Dendritic cell treated with granulocyte-macrophage colony-stimulating factor and Interleukin-4, amounts not matched to agents 40 ng/mL and 50 ng/mL, for 4 days (primary cell): ENCODE measurements around the gene RANBP2.
"Not testable (repeated sequence)": the region's sequence is repeated elsewhere in the genome, so short reads cannot be mapped to it uniquely, and the experiment has no call there.

Experiments
- H3K27ac Mint-ChIP-seq: one replicate; pipeline ENCODE4 v1.8.0; 2022; ENCODE audit warnings: mild to moderate bottlenecking, mixed read lengths
- H3K27me3 Mint-ChIP-seq: one replicate; pipeline ENCODE4 v1.8.0; 2022; ENCODE audit warnings: mild to moderate bottlenecking, mixed read lengths
- H3K36me3 Mint-ChIP-seq: one replicate; pipeline ENCODE4 v1.8.0; 2022; ENCODE audit warnings: low read depth, mixed read lengths
- H3K4me1 Mint-ChIP-seq: one replicate; pipeline ENCODE4 v1.8.0; 2022; ENCODE audit warnings: low read depth, mixed read lengths
- H3K4me3 Mint-ChIP-seq: one replicate; pipeline ENCODE4 v1.8.0; 2022; ENCODE audit warnings: mild to moderate bottlenecking, moderate library complexity, mixed read lengths
- H3K9me3 Mint-ChIP-seq: one replicate; pipeline ENCODE4 v1.8.0; 2022; ENCODE audit warnings: mixed read lengths
- intact Hi-C: fragments of 100-400 bp; cut with micrococcal nuclease; formaldehyde crosslinking; loops from one replicate; pipeline ENCODE4 v1.15.0; 2022

RANBP2 gene

DNA sequence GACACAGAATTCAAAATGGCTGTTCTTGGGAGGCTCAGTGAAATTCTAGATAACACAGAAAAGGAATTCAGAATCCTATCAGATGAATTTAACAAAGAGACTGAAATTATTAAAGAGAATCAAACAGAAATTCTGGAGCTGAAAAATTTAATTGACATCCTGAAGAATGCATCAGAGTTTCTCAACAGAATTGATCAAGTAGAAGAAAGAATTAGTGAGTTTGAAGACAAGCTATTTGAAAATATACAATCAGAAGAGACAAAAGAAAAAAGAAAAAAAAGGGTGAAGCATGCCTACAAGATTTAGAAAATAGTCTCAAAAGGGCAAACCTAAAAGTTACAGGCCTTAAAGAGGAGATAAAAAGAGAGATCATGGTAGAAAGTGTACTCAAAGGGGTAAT, 12.0 kb upstream of the RANBP2 start:
- Mint-ChIP-seq H3K9me3 (no peaks in the 10 kb centered on the region), H3K36me3 (no peaks in the 10 kb centered on the region), H3K4me3 (no peak overlapping the region), H3K27ac (no peak overlapping the region), H3K4me1 (no peaks in the 10 kb centered on the region), H3K27me3 (no peaks in the 10 kb centered on the region)
- intact Hi-C loops: no loop called here

DNA sequence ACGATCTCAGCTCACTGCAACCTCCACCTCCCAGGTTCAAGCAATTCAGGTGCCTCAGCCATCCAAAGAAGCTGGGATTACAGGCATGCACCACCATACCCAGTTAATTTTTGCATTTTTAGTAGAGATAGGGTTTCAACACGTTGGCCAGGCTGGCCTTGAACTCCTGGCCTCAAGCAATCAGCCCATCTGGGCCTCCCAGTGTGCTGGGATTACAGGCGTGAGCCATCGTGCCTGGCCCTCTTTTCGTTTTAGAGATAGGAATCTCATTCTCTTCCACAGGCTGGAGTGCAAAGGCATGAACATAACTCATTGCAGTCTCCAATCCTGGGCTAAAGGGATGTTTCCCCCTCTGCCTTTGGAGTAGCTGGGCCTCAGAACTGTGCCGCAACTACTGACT, 2.3 kb upstream of the RANBP2 start:
- not testable (repeated sequence) for H3K27me3 Mint-ChIP-seq, H3K36me3 Mint-ChIP-seq, H3K9me3 Mint-ChIP-seq, H3K27ac Mint-ChIP-seq, H3K4me3 Mint-ChIP-seq
- intact Hi-C loops: loop anchor here (10.0 kb wide), 1 partner anchor 92 kb away; no protein-coding TSS in a partner anchor
- peaks cover 15% of the 10 kb centered on the region for H3K4me1 Mint-ChIP-seq

DNA sequence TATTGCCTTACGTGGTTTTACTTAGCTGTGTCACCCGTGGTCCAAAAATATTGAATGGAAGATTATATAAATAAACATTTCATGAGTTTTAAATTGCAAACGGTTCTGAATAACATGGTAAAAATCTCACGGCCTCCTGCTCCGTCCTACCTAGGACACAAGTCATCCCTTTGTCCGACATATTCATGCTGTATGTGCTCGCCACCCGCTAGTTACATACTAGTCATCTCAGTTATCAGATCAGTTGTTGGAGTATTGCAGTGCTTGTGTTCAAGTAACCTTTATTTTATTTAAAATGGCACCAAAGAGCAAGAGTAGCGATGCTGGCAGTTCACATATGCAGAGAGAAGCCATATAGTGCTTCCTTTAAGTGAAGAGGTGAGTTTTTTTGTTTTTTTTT, 6.8 kb downstream of the RANBP2 start:
- peaks cover 36% of the 10 kb centered on the region for H3K4me1 Mint-ChIP-seq

DNA sequence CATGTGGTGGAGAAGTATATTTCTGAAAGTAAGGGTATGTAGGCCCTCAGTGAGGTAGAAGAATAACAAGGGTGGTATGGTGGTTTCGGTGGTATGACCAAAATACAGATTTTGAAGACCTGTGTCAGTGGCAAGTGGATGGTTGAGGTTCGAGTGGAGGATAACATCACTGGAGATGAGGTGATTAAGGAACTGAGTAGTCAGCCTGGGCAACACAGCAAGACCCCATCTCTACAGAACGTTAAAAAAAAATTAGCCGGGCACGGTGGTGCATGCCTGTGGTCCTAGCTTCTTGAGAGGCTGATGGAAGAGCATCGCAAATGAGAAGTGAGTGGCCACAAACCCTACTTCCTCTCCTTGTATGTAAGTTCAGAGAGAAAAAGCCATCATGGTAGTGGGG, 15.4 kb downstream of the RANBP2 start:
- intact Hi-C loops, H3K27ac Mint-ChIP-seq, H3K4me1 Mint-ChIP-seq, H3K27me3 Mint-ChIP-seq, H3K4me3 Mint-ChIP-seq, H3K9me3 Mint-ChIP-seq: not testable (repeated sequence)
- H3K36me3 Mint-ChIP-seq: peaks cover 52% of the 10 kb centered on the region

More for the DNA sequence above, 6.8 kb downstream of the RANBP2 start:
- H3K27me3 Mint-ChIP-seq, H3K36me3 Mint-ChIP-seq, H3K4me3 Mint-ChIP-seq, intact Hi-C loops, H3K9me3 Mint-ChIP-seq: not testable (repeated sequence)
- peak overlapping the region; percentile 51 for H3K27ac Mint-ChIP-seq

DNA sequence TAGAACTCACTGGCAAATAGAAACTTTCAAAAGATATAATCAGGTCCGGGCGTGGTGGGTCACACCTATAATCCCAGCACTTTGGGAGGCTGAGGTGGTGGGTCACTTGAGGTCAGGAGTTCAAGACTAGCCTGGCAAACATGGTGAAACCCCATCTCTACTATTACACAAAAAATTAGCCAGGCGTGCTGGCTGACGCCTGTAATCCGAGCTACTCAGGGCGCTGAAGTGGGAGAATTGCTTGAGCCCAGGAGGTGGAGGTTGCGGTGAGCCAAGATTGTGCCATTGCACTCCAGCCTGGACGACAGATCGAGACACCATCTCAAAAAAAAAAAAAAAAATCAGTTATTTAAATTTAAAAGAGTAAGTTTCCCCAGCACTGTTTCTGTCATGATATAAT, 38.7 kb downstream of the RANBP2 start:
- H3K9me3 Mint-ChIP-seq, H3K27ac Mint-ChIP-seq, H3K27me3 Mint-ChIP-seq, intact Hi-C loops, H3K4me1 Mint-ChIP-seq, H3K4me3 Mint-ChIP-seq: not testable (repeated sequence)
- peaks cover 68% of the 10 kb centered on the region for H3K36me3 Mint-ChIP-seq

DNA sequence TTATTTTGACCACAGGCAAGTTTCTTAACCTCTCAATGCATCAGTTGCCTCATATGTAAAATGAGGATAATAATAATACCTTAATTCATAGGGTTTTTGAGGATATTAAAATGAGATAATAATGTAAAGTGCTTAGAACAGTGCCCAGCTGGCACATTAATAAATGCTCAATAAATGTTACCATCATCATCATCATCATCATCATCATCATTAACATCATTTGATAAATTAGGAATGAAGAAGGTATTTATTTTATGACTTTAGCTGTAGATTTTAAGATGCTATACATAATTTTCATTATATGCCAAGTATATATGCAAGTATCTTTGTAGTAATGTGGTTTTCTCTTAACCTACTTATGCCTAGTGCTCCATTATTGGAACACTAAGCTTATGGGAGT, 43.3 kb downstream of the RANBP2 start:
- H3K36me3 Mint-ChIP-seq: peaks cover 68% of the 10 kb centered on the region
- intact Hi-C loops: not testable (repeated sequence)

DNA sequence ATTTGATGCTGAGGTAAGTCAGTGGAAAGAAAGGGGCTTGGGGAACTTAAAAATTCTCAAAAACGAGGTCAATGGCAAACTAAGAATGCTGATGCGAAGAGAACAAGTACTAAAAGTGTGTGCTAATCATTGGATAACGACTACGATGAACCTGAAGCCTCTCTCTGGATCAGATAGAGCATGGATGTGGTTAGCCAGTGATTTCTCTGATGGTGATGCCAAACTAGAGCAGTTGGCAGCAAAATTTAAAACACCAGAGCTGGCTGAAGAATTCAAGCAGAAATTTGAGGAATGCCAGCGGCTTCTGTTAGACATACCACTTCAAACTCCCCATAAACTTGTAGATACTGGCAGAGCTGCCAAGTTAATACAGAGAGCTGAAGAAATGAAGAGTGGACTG, 47.4 kb downstream of the RANBP2 start:
- H3K36me3 Mint-ChIP-seq: peaks cover 67% of the 10 kb centered on the region
- H3K4me1 Mint-ChIP-seq, intact Hi-C loops, H3K9me3 Mint-ChIP-seq, H3K27me3 Mint-ChIP-seq, H3K27ac Mint-ChIP-seq, H3K4me3 Mint-ChIP-seq: not testable (repeated sequence)

More for the DNA sequence above, 43.3 kb downstream of the RANBP2 start:
- not testable (repeated sequence) for H3K27me3 Mint-ChIP-seq, H3K27ac Mint-ChIP-seq, H3K4me1 Mint-ChIP-seq, H3K9me3 Mint-ChIP-seq, H3K4me3 Mint-ChIP-seq

DNA sequence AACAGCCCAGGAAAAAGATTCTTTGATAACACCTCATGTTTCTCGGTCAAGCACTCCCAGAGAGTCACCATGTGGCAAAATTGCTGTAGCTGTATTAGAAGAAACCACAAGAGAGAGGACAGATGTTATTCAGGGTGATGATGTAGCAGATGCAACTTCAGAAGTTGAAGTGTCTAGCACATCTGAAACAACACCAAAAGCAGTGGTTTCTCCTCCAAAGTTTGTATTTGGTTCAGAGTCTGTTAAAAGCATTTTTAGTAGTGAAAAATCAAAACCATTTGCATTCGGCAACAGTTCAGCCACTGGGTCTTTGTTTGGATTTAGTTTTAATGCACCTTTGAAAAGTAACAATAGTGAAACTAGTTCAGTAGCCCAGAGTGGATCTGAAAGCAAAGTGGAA, 48.6 kb downstream of the RANBP2 start:
- H3K9me3 Mint-ChIP-seq, intact Hi-C loops, H3K4me1 Mint-ChIP-seq, H3K4me3 Mint-ChIP-seq, H3K27me3 Mint-ChIP-seq, H3K27ac Mint-ChIP-seq: not testable (repeated sequence)
- H3K36me3 Mint-ChIP-seq: peaks cover 73% of the 10 kb centered on the region

DNA sequence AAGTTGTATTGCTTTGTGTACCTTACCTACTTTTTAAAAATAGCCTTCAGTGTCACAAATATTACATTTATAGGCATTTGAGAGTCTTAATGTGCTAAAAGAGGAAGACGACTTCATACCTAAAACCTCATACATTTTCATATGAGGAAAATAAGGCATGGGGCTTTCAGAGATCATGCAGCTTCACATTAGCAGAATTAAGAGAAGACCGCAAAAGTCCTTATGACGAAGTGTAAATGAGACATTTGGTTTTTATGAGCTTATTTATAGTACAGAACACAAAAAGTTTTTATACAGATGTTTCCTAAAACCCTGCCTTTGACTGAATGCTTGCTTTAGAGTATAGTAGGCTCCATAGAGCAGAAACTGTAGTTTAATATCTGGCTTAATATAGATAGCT, 57.2 kb downstream of the RANBP2 start:
- Mint-ChIP-seq H3K4me1 (no peaks in the 10 kb centered on the region), H3K9me3 (no peaks in the 10 kb centered on the region), H3K4me3 (no peak overlapping the region), H3K27me3 (no peaks in the 10 kb centered on the region), H3K27ac (no peak overlapping the region), H3K36me3 (peaks cover 90% of the 10 kb centered on the region)
- intact Hi-C loops: no loop called here

DNA sequence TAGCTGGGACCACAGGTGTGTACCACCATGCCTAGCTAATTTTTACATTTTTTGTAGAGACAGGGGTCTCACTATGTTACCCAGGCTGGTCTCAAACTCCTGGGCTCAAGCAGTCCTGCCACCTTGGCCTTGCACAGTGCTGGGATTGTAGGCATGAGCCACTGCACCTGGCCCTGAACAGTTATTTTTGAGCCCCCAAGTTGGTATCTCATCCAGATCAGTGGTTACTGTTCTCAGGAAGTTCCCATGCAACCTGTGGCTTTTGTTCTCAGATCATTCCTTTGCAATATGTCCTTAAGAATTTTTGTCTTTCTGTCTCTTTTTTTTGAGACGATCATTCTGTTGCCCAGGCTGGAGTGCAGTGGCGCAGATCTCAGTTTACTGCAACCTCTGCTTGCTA, 59.6 kb downstream of the RANBP2 start:
- Mint-ChIP-seq H3K27me3 (no peaks in the 10 kb centered on the region), H3K4me1 (no peaks in the 10 kb centered on the region), H3K27ac (no peak overlapping the region), H3K9me3 (no peaks in the 10 kb centered on the region), H3K4me3 (no peak overlapping the region), H3K36me3 (peaks cover 89% of the 10 kb centered on the region)
- intact Hi-C loops: no loop called here

DNA sequence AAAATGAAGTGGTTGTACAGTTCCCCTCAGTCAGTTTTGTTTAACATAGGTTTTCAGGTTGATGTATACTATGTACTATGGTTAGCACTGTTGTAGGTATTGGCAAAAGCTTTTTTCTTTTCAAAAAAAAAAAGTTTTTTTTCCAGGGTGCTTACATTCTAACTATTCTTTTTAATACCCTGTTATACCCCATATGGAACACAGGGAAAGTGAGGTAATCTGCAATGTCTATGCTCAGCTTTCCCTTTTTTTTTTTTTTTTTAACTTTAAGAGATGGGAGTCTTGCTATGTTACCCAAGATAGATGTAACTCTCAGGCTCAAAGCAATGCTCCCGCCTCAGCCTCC, 66.7 kb downstream of the RANBP2 start:
- H3K4me1 Mint-ChIP-seq: peaks cover 12% of the 10 kb centered on the region
- no peaks in the 10 kb centered on the region for H3K27me3 Mint-ChIP-seq
- H3K4me3 Mint-ChIP-seq: peak overlapping the region; percentile 89
- intact Hi-C loops: no loop called here
- H3K36me3 Mint-ChIP-seq: peaks cover 40% of the 10 kb centered on the region
- H3K9me3 Mint-ChIP-seq: no peaks in the 10 kb centered on the region
- H3K27ac Mint-ChIP-seq: peak overlapping the region; percentile 83

DNA sequence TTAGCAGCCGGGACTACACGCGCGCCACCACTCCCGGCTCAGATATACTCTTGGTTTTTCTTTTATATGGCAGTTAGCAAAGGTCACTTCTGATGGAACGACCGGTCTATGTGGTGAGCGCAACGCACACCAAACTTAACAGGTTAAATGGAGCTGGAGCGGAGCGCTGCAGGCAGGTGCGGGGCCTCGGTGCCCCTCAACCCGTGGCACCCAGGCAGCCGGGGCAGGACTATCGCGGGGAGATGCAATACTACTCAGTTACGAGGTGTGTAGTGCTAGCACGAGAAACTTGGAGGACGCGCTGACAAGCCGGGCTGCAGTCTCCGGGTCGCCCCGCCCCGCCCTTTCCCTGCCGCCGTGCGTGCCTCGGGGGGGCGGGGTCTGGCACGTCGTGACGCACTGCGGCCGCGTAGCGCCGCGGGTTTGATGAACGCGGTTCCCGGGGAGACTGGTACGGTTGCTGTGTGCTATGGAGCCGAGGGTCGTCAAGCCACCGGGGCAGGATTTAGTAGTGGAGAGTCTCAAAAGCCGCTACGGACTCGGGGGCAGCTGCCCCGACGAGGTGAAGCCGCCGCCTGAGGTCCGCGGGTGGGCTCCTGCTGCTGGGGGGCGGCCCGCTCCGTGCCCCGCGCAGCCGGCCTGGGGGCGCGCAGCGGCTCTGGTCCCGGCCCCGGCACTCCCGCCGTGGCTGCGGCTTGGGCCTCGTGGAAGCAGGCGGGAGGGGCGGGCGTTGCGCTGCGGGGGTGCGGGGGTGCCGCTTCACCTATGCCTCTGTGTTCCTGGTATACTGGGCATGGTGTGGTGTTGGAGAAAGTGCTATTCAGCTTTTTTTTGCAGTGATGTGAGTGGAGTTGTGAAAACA, 67.3 kb downstream of the RANBP2 start, which contains the start of gene CCDC138:
CCDC138 (plus strand) TSS at position 418 of the 862 bp plus-strand sequence; CDS start at position 470, 52 bp downstream.
- peaks cover 12% of the 10 kb centered on the region for H3K4me1 Mint-ChIP-seq
- peak within 1 kb of the TSS; percentile 89 for H3K4me3 Mint-ChIP-seq
- H3K27ac Mint-ChIP-seq: peak within 1 kb of the TSS; percentile 83
- no peaks in the 10 kb centered on the region for H3K27me3 Mint-ChIP-seq
- H3K9me3 Mint-ChIP-seq: no peaks in the 10 kb centered on the region
- intact Hi-C loops: no loop called here
- peaks cover 39% of the 10 kb centered on the region for H3K36me3 Mint-ChIP-seq

DNA sequence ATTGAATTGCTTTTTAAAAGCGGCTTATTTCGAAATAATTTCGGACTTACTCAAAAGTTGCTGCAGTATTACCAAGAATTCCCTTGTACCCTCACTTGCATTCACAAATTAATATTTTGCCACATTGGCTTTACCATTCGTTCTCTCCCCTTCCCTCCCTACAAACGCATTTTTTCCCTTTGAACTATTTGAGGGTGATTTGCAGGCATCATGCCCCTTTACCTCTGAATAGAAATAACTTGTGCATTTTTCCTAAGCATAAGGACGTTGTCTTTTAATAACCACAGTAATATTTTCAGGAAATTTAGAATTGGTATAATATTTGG, 67.9 kb downstream of the RANBP2 start:
- peak overlapping the region; percentile 89 for H3K4me3 Mint-ChIP-seq
- intact Hi-C loops: no loop called here
- peak overlapping the region; percentile 83 for H3K27ac Mint-ChIP-seq
- H3K4me1 Mint-ChIP-seq: peaks cover 12% of the 10 kb centered on the region
- H3K27me3 Mint-ChIP-seq: no peaks in the 10 kb centered on the region
- peaks cover 33% of the 10 kb centered on the region for H3K36me3 Mint-ChIP-seq
- H3K9me3 Mint-ChIP-seq: no peaks in the 10 kb centered on the region

DNA sequence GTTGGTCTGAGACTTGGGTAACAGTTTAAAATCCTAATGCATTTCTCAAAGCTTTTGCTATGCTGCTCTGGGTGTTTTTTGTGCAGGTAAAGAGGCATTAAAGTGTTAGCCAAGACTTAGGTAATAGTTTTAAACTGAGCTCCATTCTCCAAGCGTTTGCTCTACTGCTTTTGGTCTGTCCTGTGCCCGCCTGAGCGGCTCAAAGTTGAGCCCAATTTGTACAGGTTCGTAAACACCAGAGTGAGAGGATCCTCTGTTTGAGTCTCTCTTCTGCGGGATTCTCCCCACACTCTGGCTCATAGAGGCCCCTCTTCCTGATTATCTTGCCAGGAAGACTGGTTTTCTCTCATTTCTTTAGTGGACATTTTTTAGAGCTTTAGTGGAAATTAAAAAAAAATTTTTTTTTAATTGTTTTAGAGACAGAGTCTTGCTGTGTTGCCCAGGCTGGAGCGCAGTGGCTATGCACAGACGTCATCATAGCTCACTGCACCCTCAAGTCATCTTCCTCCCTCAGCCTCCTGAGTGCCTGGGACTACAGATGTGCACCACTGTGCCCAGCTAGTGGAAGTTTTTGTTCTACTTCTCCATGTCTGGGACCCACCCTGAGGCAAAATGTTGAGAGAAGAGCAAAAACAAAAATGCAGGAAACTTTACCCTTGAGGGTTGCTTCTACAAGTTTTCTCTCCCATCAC, 83.9 kb downstream of the RANBP2 start:
- intact Hi-C loops: no loop called here
- no peak overlapping the region for H3K27ac Mint-ChIP-seq
- H3K27me3 Mint-ChIP-seq: no peaks in the 10 kb centered on the region
- H3K4me3 Mint-ChIP-seq: no peak overlapping the region
- no peaks in the 10 kb centered on the region for H3K9me3 Mint-ChIP-seq
- peaks cover 13% of the 10 kb centered on the region for H3K36me3 Mint-ChIP-seq
- no peaks in the 10 kb centered on the region for H3K4me1 Mint-ChIP-seq

DNA sequence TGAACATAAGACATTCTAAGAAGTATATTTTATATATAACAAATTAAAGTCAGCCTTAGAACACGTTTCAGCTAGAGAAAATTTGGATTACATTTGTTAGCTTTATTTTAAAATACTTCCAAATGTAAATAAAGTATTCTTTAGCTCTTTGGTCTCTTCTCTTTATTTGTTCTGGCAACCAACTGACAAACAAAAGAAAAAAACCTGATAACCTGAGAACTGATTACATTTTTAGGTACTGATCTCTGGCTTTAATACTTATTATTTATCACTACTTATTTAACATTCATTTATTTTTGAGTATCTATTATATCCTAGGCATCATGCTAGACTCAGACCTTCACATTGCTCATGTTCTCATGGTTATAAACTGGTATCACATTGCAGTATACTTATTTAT, 85.8 kb downstream of the RANBP2 start:
- Mint-ChIP-seq H3K4me1 (no peaks in the 10 kb centered on the region), H3K36me3 (peaks cover 24% of the 10 kb centered on the region), H3K9me3 (peaks cover 18% of the 10 kb centered on the region), H3K27me3 (no peaks in the 10 kb centered on the region), H3K4me3 (no peak overlapping the region), H3K27ac (no peak overlapping the region)
- intact Hi-C loops: no loop called here
